PC-3 (cell line): ENCODE results near the gene UNC45B. TPM values are rescaled to one million over a fixed set of nuclear protein-coding genes. Genes with fewer than 3 reads are reported as not detected.

ENCODE experiments used
- ATAC-seq: fragments of 200-7000 bp; cut with Tn5 transposase; 2 replicates; pipeline ENCODE4 v1.9.1; 2020; ENCODE audit warnings: mild to moderate bottlenecking, moderate library complexity
- BruUV-seq: library from RNA; stranded (reverse); fragments of 400-500 nt; replicated peaks from 2 replicates; lab custom pipeline; 2021; lab: Mats Ljungman, UMichigan
- CTCF ChIA-PET: fragments of 300-600 bp; sonication (Branson Sonifier 250); formaldehyde crosslinking; loops from one replicate; lab custom pipeline; 2022; ENCODE audit warnings: antibody characterized with exemption; lab: Charles Lee
- POLR2A ChIA-PET: fragments of 300-600 bp; sonication (Branson Sonifier 250); formaldehyde crosslinking; loops from one replicate; lab custom pipeline; 2022; ENCODE audit warnings: antibody characterized with exemption; ENCODE audit not compliant: unreplicated experiment; lab: Charles Lee
- DNase-seq: peaks from one replicate; pipeline ENCODE4 v3.0.0-alpha.2; 2015
- H2AFZ ChIP-seq: fragments of 300-600 bp; sonication (generic); 2 replicates; pipeline ENCODE4 v1.6.0; 2016; ENCODE audit warnings: antibody characterized with exemption, low read length
- H3F3A ChIP-seq: fragments of 300-600 bp; sonication (generic); one replicate; pipeline ENCODE4 v1.6.0; 2017; ENCODE audit warnings: antibody characterized with exemption, low read length, control low read depth, mild to moderate bottlenecking; ENCODE audit not compliant: unreplicated experiment
- H3K27ac ChIP-seq: fragments of 300-600 bp; sonication (generic); 2 replicates; pipeline ENCODE4 v1.5.1; 2016; ENCODE audit warnings: mild to moderate bottlenecking, low read length
- H3K27me3 ChIP-seq: fragments of 300-600 bp; sonication (generic); 2 replicates; pipeline ENCODE4 v1.6.1; 2016; ENCODE audit warnings: low read length, mixed read lengths
- H3K36me3 ChIP-seq: fragments of 300-600 bp; sonication (generic); 2 replicates; pipeline ENCODE4 v1.6.1; 2016; ENCODE audit warnings: low read depth, mixed run types, low read length, mixed read lengths
- H3K4me1 ChIP-seq: fragments of 300-600 bp; sonication (generic); 2 replicates; pipeline ENCODE4 v1.5.1; 2016; ENCODE audit warnings: low read length; ENCODE audit not compliant: insufficient read depth
- H3K4me2 ChIP-seq: fragments of 300-600 bp; sonication (generic); 2 replicates; pipeline ENCODE4 v1.6.0; 2016; ENCODE audit warnings: low read length
- H3K4me3 ChIP-seq: fragments of 300-600 bp; sonication (generic); 2 replicates; pipeline ENCODE4 v1.5.1; 2016; ENCODE audit warnings: mild to moderate bottlenecking, low read length, mixed read lengths
- H3K79me2 ChIP-seq: fragments of 300-600 bp; sonication (generic); 2 replicates; pipeline ENCODE4 v1.6.1; 2017; ENCODE audit warnings: low read length, mixed read lengths
- H3K9ac ChIP-seq: fragments of 300-600 bp; sonication (generic); 2 replicates; pipeline ENCODE4 v1.6.0; 2016; ENCODE audit warnings: mild to moderate bottlenecking, low read length
- H3K9me2 ChIP-seq: fragments of 300-600 bp; sonication (generic); replicated peaks from 2 replicates; pipeline ENCODE4 v1.6.1; 2016; ENCODE audit warnings: mixed run types, low read length, mixed read lengths
- H3K9me3 ChIP-seq: fragments of 300-600 bp; sonication (generic); 2 replicates; pipeline ENCODE4 v1.6.1; 2016; ENCODE audit warnings: low read length, mixed read lengths
- H4K20me1 ChIP-seq: fragments of 300-600 bp; sonication (generic); 2 replicates; pipeline ENCODE4 v1.6.1; 2016; ENCODE audit warnings: low read length, mixed read lengths
- CTCF ChIP-seq: fragments of 300-600 bp; sonication (generic); conservative IDR thresholded peaks from 2 replicates; pipeline ENCODE4 v1.5.1; 2017; ENCODE audit warnings: antibody characterized with exemption, low read depth, mild to moderate bottlenecking, low read length
- EZH2 ChIP-seq: fragments of 300-600 bp; sonication (generic); IDR thresholded peaks from one replicate; pipeline ENCODE4 v1.6.1; 2017; ENCODE audit warnings: antibody characterized with exemption, mild to moderate bottlenecking, low read length; ENCODE audit not compliant: unreplicated experiment
- EZH2phosphoT487 ChIP-seq: fragments of 300-600 bp; sonication (generic); IDR thresholded peaks from 2 replicates; pipeline ENCODE4 v1.6.1; 2018; ENCODE audit warnings: mild to moderate bottlenecking, antibody characterized with exemption, low read length, borderline replicate concordance
- intact Hi-C: fragments of 100-400 bp; cut with micrococcal nuclease; formaldehyde crosslinking; loops from 2 replicates; pipeline ENCODE4 v1.9.0; 2023
- total RNA-seq: library from RNA; depleted of rRNA; stranded (reverse); fragments of >200 nt; gene quantifications from 2 replicates; pipeline ENCODE4 v1.2.3, GENCODE V29; 2014

UNC45B gene
- total RNA-seq, 1 experiment from 2014 or later = not detected

DNA sequence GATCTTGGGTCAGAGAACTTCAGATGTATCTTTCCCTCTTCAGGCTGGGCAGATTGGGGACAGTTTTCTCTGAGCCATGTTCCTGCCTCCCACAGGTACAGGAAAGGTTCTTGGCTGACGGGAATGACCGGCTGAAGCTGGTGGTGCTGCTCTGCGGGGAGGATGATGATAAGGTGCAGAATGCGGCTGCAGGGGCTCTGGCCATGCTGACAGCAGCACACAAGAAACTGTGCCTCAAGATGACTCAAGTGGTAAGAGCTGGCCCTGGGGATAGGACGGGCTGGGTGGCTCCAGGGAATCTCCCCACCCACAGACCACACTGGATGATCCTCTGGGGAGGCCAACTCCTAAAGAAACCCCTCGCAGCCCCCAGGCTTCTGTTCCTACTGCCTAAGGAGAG is 35.7 kb downstream of the UNC45B start:
- H3K79me2 ChIP-seq = no peaks in the 10 kb centered on the region
- ChIA-PET POLR2A (no interaction called here), CTCF (no interaction called here)
- no peaks in the 10 kb centered on the region for H3K4me1 ChIP-seq
- DNase-seq = no peak
- no peak overlapping the region for H3K4me3 ChIP-seq
- H3F3A ChIP-seq = no peaks in the 10 kb centered on the region
- no peaks in the 10 kb centered on the region for H3K9me2 ChIP-seq
- no peaks in the 10 kb centered on the region for H3K9me3 ChIP-seq
- no peak overlapping the region for H3K27ac ChIP-seq
- peaks cover 11% of the 10 kb centered on the region; the same call in 1 of the 2 replicates for H3K27me3 ChIP-seq
- BruUV-seq = no TSS peak
- no peak for ATAC-seq
- no peak overlapping the region for H3K9ac ChIP-seq
- no peaks in the 10 kb centered on the region for H3K36me3 ChIP-seq
- intact Hi-C loops = no loop called here
- no peak overlapping the region for H2AFZ ChIP-seq
- TF ChIP-seq EZH2phosphoT487 (no peak), CTCF (no peak), EZH2 (no peak)
- H4K20me1 ChIP-seq = no peaks in the 10 kb centered on the region
- H3K4me2 ChIP-seq = no peak overlapping the region

DNA sequence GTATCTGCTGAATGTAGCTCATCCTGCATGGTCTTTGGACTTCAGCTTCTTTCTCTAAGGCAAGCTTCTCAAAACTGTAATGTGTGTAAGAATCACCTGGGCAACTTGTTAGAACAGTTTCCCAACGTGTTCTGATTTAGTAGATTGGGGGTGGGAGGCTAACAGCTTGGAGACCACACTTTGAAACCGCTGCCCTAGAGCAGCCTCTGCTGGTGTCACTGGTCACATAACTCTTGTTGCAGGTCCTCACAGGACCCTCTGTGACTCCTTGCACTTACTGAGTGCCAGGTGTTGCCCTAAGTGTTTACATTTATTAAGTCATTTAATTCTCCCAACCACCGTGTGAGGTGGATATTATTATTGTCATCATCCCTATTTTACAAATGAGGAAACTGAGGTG is 36.7 kb downstream of the UNC45B start:
- Histone ChIP-seq H3K27ac (no peak overlapping the region), H3K36me3 (no peaks in the 10 kb centered on the region), H3K9me2 (no peaks in the 10 kb centered on the region), H3K4me2 (no peak overlapping the region), H3K79me2 (no peaks in the 10 kb centered on the region), H3K9ac (no peak overlapping the region), H3K9me3 (no peaks in the 10 kb centered on the region), H3K4me3 (no peak overlapping the region), H3K4me1 (no peaks in the 10 kb centered on the region), H3F3A (no peaks in the 10 kb centered on the region), H3K27me3 (peaks cover 11% of the 10 kb centered on the region; the same call in 1 of the 2 replicates), H2AFZ (no peak overlapping the region), H4K20me1 (no peaks in the 10 kb centered on the region)
- no peak for ATAC-seq
- ChIA-PET POLR2A (no interaction called here), CTCF (no interaction called here)
- no TSS peak for BruUV-seq
- no peak for TF ChIP-seq EZH2phosphoT487
- TF ChIP-seq EZH2 = no peak
- TF ChIP-seq CTCF = no peak
- DNase-seq = no peak
- intact Hi-C loops = no loop called here

- no peaks in the 10 kb centered on the region for H3K9me2 ChIP-seq
- no peaks in the 10 kb centered on the region for H3K9me3 ChIP-seq
- ChIA-PET CTCF (no interaction called here), POLR2A (no interaction called here)
- no peak overlapping the region for H2AFZ ChIP-seq
- no peak overlapping the region for H3K4me3 ChIP-seq
- TF ChIP-seq EZH2 = no peak
- no peak for TF ChIP-seq EZH2phosphoT487
- no peak for TF ChIP-seq CTCF
- no peaks in the 10 kb centered on the region for H3K79me2 ChIP-seq
- H3K9ac ChIP-seq = no peak overlapping the region
- no peaks in the 10 kb centered on the region for H3K36me3 ChIP-seq
- ATAC-seq (no peak), DNase-seq (no peak)
- H3F3A ChIP-seq = no peaks in the 10 kb centered on the region
- no peak overlapping the region for H3K27ac ChIP-seq
- no peaks in the 10 kb centered on the region for H4K20me1 ChIP-seq
- intact Hi-C loops = no loop called here
- H3K27me3 ChIP-seq = peaks cover 11% of the 10 kb centered on the region; the same call in 1 of the 2 replicates
- no TSS peak for BruUV-seq
- H3K4me1 ChIP-seq = no peaks in the 10 kb centered on the region
- no peak overlapping the region for H3K4me2 ChIP-seq
These were observed 38.2 kb downstream of the UNC45B start for GRCh38 chr17:35185849-35186248.
